Measurements from ENCODE around the gene BCL2. TPM values are rescaled to one million over a fixed set of nuclear protein-coding genes. Genes with fewer than 3 reads are reported as not detected.

The BCL2 gene
- total and polyA plus RNA-seq, 3 experiments from 2014 or later: 29.8 to 60.5 (median 58.9) TPM

- Mint-ChIP-seq H3K27ac (peak overlapping the region in 2 of 8 donors; percentile 38 to 48), H3K4me3 (no peak overlapping the region), H3K27me3 (no peaks in the 10 kb centered on the region), H3K4me1 (peaks cover 50 to 82% (median 76%) of the 10 kb centered on the region in 3 donors), H3K36me3 (peaks cover 9 to 33% (median 21%) of the 10 kb centered on the region in 3 donors), H3K9me3 (no peaks in the 10 kb centered on the region)
- ChIA-PET CTCF (no interaction called here), POLR2A (no interaction called here)
- peaks cover 32% of the 10 kb centered on the region for H3K4me1 ChIP-seq (ENCODE audit: insufficient read depth, low read length)
- H3K4me3 ChIP-seq (ENCODE audit: low read length): no peak overlapping the region
- H3K9me3 ChIP-seq (ENCODE audit: low read length): no peaks in the 10 kb centered on the region
- DNase-seq: no peak
- no peaks in the 10 kb centered on the region for H3K36me3 ChIP-seq (ENCODE audit: insufficient read depth, low read length)
- no peak overlapping the region for H3K27ac ChIP-seq (ENCODE audit: low read depth, low read length)
- H3K27me3 ChIP-seq (ENCODE audit: insufficient read depth, low read length, poor library complexity, severe bottlenecking): no peaks in the 10 kb centered on the region
These were observed 66.6 kb downstream of the BCL2 start for GRCh38 chr18:63253014-63253413.

- Mint-ChIP-seq H3K9me3 (no peaks in the 10 kb centered on the region), H3K27ac (peak overlapping the region; percentile 2 to 90 (median 48)), H3K36me3 (peaks cover 11 to 24% (median 17%) of the 10 kb centered on the region in 3 donors), H3K4me1 (peaks cover 37 to 69% (median 68%) of the 10 kb centered on the region in 3 donors), H3K27me3 (no peaks in the 10 kb centered on the region), H3K4me3 (peak overlapping the region in 5 of 7 donors; percentile 23 to 61 (median 40))
- no peaks in the 10 kb centered on the region for H3K27me3 ChIP-seq (ENCODE audit: insufficient read depth, low read length, poor library complexity, severe bottlenecking)
- POLR2A ChIA-PET: no interaction called here
- no peaks in the 10 kb centered on the region for H3K36me3 ChIP-seq (ENCODE audit: insufficient read depth, low read length)
- CTCF ChIA-PET: interaction anchor here (1.8 kb wide), 1 partner anchor 68 kb away, joined by 5 read pairs; no protein-coding TSS in a partner anchor
- no peaks in the 10 kb centered on the region for H3K9me3 ChIP-seq (ENCODE audit: low read length)
- DNase-seq: peak in 1 of 5 donors; percentile 41
- H3K4me3 ChIP-seq (ENCODE audit: low read length): no peak overlapping the region
- H3K27ac ChIP-seq (ENCODE audit: low read depth, low read length): no peak overlapping the region
- peaks cover 23% of the 10 kb centered on the region for H3K4me1 ChIP-seq (ENCODE audit: insufficient read depth, low read length)
These were observed 69.8 kb downstream of the BCL2 start for GRCh38 chr18:63249771-63250170.

- DNase-seq: no peak
- CTCF ChIA-PET: no interaction called here
- Mint-ChIP-seq H3K9me3 (no peaks in the 10 kb centered on the region), H3K27me3 (no peaks in the 10 kb centered on the region), H3K36me3 (peaks cover 11 to 22% (median 15%) of the 10 kb centered on the region in 3 donors), H3K27ac (peak overlapping the region in 1 of 8 donors; percentile 21), H3K4me1 (peaks cover 29 to 59% (median 59%) of the 10 kb centered on the region in 3 donors), H3K4me3 (no peak overlapping the region)
- Histone ChIP-seq H3K27ac (ENCODE audit: low read depth, low read length) (no peak overlapping the region), H3K27me3 (ENCODE audit: insufficient read depth, low read length, poor library complexity, severe bottlenecking) (no peaks in the 10 kb centered on the region), H3K9me3 (ENCODE audit: low read length) (no peaks in the 10 kb centered on the region), H3K4me3 (ENCODE audit: low read length) (no peak overlapping the region), H3K4me1 (ENCODE audit: insufficient read depth, low read length) (peaks cover 13% of the 10 kb centered on the region), H3K36me3 (ENCODE audit: insufficient read depth, low read length) (no peaks in the 10 kb centered on the region)
- POLR2A ChIA-PET: no interaction called here
These were observed 71.6 kb downstream of the BCL2 start for GRCh38 chr18:63247926-63248325.

DNA sequence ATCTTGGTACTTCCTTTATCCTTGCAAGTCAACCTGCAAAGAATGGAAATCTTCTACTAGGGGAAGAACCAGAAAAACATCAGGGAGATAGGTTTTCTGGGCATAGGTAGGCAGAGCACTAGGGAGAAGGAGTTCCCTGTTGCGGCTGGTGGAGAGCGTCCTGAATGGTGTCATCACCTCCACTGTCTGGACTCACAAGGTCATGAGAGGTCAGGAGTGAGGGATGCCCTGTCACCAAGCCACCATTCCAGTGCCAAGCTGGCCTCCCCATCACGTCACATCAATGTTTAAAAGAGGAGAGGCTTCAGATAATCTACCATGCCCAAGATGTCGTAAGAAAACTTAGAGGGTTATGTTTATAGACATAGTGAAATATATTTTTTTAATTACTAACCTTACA is 72.1 kb downstream of the BCL2 start:
- H3K4me3 ChIP-seq (ENCODE audit: low read length): no peak overlapping the region
- H3K4me1 Mint-ChIP-seq: peaks cover 31 to 60% (median 59%) of the 10 kb centered on the region in 3 donors
- no peaks in the 10 kb centered on the region for H3K36me3 ChIP-seq (ENCODE audit: insufficient read depth, low read length)
- H3K27me3 Mint-ChIP-seq: no peaks in the 10 kb centered on the region
- H3K9me3 Mint-ChIP-seq: no peaks in the 10 kb centered on the region
- H3K27ac ChIP-seq (ENCODE audit: low read depth, low read length): no peak overlapping the region
- no peak overlapping the region for H3K27ac Mint-ChIP-seq
- ChIA-PET CTCF (interaction anchor here (0.7 kb wide), 1 partner anchor 1020 kb away, joined by 3 read pairs; no protein-coding TSS in a partner anchor), POLR2A (no interaction called here)
- no peaks in the 10 kb centered on the region for H3K27me3 ChIP-seq (ENCODE audit: insufficient read depth, low read length, poor library complexity, severe bottlenecking)
- no peaks in the 10 kb centered on the region for H3K9me3 ChIP-seq (ENCODE audit: low read length)
- no peak for DNase-seq
- peaks cover 10 to 24% (median 13%) of the 10 kb centered on the region in 3 donors for H3K36me3 Mint-ChIP-seq
- no peak overlapping the region for H3K4me3 Mint-ChIP-seq
- H3K4me1 ChIP-seq (ENCODE audit: insufficient read depth, low read length): peaks cover 13% of the 10 kb centered on the region

DNA sequence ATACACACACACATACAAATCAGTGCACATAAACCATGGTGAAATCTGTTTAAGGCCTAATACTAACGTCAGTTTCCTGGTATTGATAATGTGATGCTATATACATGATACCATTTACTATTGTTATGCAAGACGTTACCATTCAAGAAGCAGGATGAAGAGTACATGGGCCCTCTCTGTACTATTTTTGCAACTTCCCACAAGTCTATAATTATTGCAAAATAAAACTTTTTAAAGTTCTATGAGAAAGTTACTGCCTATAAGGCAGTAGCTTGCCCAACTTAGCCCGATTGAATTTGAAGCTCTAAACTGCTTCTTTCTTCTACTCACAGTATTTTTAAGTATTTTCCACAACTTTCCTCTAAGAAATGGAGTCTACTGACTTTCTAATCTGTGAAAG is 74.0 kb downstream of the BCL2 start:
- H3K27me3 ChIP-seq (ENCODE audit: insufficient read depth, low read length, poor library complexity, severe bottlenecking): no peaks in the 10 kb centered on the region
- peaks cover 11% of the 10 kb centered on the region for H3K4me1 ChIP-seq (ENCODE audit: insufficient read depth, low read length)
- peak overlapping the region in 1 of 8 donors; percentile 5 for H3K27ac Mint-ChIP-seq
- CTCF ChIA-PET: no interaction called here
- no peaks in the 10 kb centered on the region for H3K9me3 Mint-ChIP-seq
- no peak overlapping the region for H3K4me3 ChIP-seq (ENCODE audit: low read length)
- no peaks in the 10 kb centered on the region for H3K36me3 ChIP-seq (ENCODE audit: insufficient read depth, low read length)
- no peak overlapping the region for H3K4me3 Mint-ChIP-seq
- no peak overlapping the region for H3K27ac ChIP-seq (ENCODE audit: low read depth, low read length)
- no peaks in the 10 kb centered on the region for H3K9me3 ChIP-seq (ENCODE audit: low read length)
- DNase-seq: no peak
- peaks cover 6 to 35% (median 12%) of the 10 kb centered on the region in 3 donors for H3K36me3 Mint-ChIP-seq
- POLR2A ChIA-PET: no interaction called here
- H3K4me1 Mint-ChIP-seq: peaks cover 38 to 71% (median 69%) of the 10 kb centered on the region in 3 donors
- no peaks in the 10 kb centered on the region for H3K27me3 Mint-ChIP-seq

DNA sequence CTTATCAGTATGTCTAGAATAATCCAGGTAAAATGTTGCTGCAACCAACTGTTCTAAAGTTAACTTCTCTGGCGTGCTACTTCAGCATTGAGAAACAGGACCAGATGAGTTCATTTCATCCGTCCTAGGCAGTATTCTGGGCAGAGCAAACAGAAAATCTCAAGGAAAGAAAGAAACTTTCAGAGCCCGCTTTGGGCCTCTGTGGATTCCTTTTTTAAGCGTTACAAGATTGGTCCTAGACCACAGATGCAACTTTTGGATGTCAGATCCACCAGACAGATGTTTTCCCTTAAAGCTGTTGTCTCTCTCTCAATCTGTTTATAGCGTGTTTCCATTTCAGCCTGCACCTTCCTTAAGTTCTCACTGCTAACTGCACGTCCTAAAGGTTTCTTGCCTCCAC is 75.0 kb downstream of the BCL2 start:
- CTCF ChIA-PET: no interaction called here
- no peak overlapping the region for H3K4me3 ChIP-seq (ENCODE audit: low read length)
- Mint-ChIP-seq H3K27ac (peak overlapping the region in 2 of 8 donors; percentile 5 to 15), H3K27me3 (no peaks in the 10 kb centered on the region), H3K4me1 (peaks cover 33 to 62% (median 60%) of the 10 kb centered on the region in 3 donors), H3K9me3 (no peaks in the 10 kb centered on the region), H3K4me3 (no peak overlapping the region), H3K36me3 (peaks cover 6 to 37% (median 12%) of the 10 kb centered on the region in 3 donors)
- no peaks in the 10 kb centered on the region for H3K27me3 ChIP-seq (ENCODE audit: insufficient read depth, low read length, poor library complexity, severe bottlenecking)
- H3K27ac ChIP-seq (ENCODE audit: low read depth, low read length): no peak overlapping the region
- no peak for DNase-seq
- H3K9me3 ChIP-seq (ENCODE audit: low read length): no peaks in the 10 kb centered on the region
- POLR2A ChIA-PET: no interaction called here
- H3K36me3 ChIP-seq (ENCODE audit: insufficient read depth, low read length): no peaks in the 10 kb centered on the region
- H3K4me1 ChIP-seq (ENCODE audit: insufficient read depth, low read length): peaks cover under 1% of the 10 kb centered on the region

GRCh38 chr18:63241760-63242159 is 77.8 kb downstream of the BCL2 start:
- H3K4me1 Mint-ChIP-seq: peaks cover 33 to 63% (median 47%) of the 10 kb centered on the region in 3 donors
- no peaks in the 10 kb centered on the region for H3K36me3 ChIP-seq (ENCODE audit: insufficient read depth, low read length)
- peaks cover 0 to 1% (median 0%) of the 10 kb centered on the region in 5 donors for H3K9me3 Mint-ChIP-seq
- H3K27me3 ChIP-seq (ENCODE audit: insufficient read depth, low read length, poor library complexity, severe bottlenecking): no peaks in the 10 kb centered on the region
- H3K27ac Mint-ChIP-seq: peak overlapping the region in 3 of 8 donors; percentile 37 to 61 (median 54)
- no peaks in the 10 kb centered on the region for H3K9me3 ChIP-seq (ENCODE audit: low read length)
- H3K27me3 Mint-ChIP-seq: peaks cover 0 to 2% of the 10 kb centered on the region in 2 donors
- H3K4me1 ChIP-seq (ENCODE audit: insufficient read depth, low read length): no peaks in the 10 kb centered on the region
- no peak overlapping the region for H3K4me3 Mint-ChIP-seq
- POLR2A ChIA-PET: no interaction called here
- peaks cover 3 to 49% (median 11%) of the 10 kb centered on the region in 3 donors for H3K36me3 Mint-ChIP-seq
- CTCF ChIA-PET: interaction anchor here (1.4 kb wide), 1 partner anchor 17 kb away, joined by 6 read pairs; no protein-coding TSS in a partner anchor
- no peak overlapping the region for H3K4me3 ChIP-seq (ENCODE audit: low read length)
- no peak overlapping the region for H3K27ac ChIP-seq (ENCODE audit: low read depth, low read length)
- no peak for DNase-seq

DNA sequence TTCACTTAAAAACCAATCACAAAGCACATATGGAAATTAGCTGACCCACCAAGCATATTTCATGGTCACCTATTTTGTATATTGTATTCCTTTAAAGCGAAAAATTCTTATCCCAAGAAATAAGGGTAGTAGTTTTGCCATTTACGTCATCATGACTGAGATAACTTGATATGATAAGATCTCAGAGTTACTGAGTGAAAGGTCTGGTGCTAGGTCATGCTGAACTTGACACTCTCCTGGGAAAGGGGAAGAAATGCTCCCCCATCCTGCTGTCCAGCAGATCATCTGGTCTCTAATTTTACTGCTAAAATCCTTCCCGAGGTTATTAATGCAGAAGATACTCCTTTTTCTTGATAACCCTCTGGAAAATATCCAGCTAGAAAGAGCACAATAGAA is 78.3 kb downstream of the BCL2 start:
- Histone ChIP-seq H3K4me3 (ENCODE audit: low read length) (no peak overlapping the region), H3K36me3 (ENCODE audit: insufficient read depth, low read length) (no peaks in the 10 kb centered on the region), H3K4me1 (ENCODE audit: insufficient read depth, low read length) (no peaks in the 10 kb centered on the region), H3K9me3 (ENCODE audit: low read length) (no peaks in the 10 kb centered on the region), H3K27me3 (ENCODE audit: insufficient read depth, low read length, poor library complexity, severe bottlenecking) (no peaks in the 10 kb centered on the region), H3K27ac (ENCODE audit: low read depth, low read length) (no peak overlapping the region)
- peaks cover 0 to 2% of the 10 kb centered on the region in 2 donors for H3K27me3 Mint-ChIP-seq
- H3K4me1 Mint-ChIP-seq: peaks cover 35 to 62% (median 46%) of the 10 kb centered on the region in 3 donors
- no peak overlapping the region for H3K4me3 Mint-ChIP-seq
- DNase-seq: no peak
- ChIA-PET CTCF (interaction anchor here (0.7 to 1.4 kb wide), 3 partner anchors 17 to 77 kb away, joined by 3 to 6 read pairs (median 4); no protein-coding TSS in a partner anchor), POLR2A (no interaction called here)
- peak overlapping the region in 3 of 8 donors; percentile 42 to 61 (median 54) for H3K27ac Mint-ChIP-seq
- H3K36me3 Mint-ChIP-seq: peaks cover 2 to 52% (median 11%) of the 10 kb centered on the region in 3 donors
- peaks cover 0 to 6% (median 0%) of the 10 kb centered on the region in 5 donors for H3K9me3 Mint-ChIP-seq

Measured in CD8-positive, alpha-beta memory T cell (primary cell).